GM18526 (cell line): Measurements from ENCODE around the gene NRIP1.

ENCODE experiments used
- POLR2A ChIP-seq: IDR thresholded peaks from 3 replicates; pipeline ENCODE4 v1.6.1; 2011; ENCODE audit not compliant: insufficient read length; ENCODE audit errors: extremely low read depth

The NRIP1 gene

DNA sequence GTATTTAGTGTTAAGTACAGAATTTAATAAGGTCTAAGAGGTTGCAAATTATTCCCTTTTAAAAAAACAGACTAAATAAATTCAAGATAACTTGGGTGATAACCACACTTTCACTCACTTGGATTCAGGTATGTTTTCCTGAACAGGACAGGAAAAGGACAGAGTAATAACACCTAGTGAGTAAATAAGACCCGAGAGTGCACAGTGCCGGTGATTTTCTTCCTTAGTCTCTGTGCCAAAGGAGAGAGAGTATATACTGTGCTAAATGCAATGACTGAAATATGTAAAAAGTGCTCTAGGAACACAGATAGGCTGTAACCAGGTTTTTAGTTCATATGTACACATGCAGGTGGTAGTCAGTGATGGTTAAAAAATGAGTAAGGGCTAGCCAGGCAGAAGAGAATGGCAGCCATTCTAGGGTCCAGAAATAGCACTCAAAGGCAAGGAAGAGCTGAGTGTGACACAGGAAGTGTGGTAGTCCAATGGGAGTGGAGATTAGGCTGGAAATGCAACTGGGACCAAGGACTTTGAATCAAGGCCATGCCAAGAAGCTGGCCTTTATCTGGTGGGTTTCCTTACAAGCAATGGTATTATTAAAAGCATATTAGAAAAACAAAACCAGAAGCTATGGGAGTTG, 58.1 kb downstream of the NRIP1 start:
- no peak for TF ChIP-seq POLR2A

DNA sequence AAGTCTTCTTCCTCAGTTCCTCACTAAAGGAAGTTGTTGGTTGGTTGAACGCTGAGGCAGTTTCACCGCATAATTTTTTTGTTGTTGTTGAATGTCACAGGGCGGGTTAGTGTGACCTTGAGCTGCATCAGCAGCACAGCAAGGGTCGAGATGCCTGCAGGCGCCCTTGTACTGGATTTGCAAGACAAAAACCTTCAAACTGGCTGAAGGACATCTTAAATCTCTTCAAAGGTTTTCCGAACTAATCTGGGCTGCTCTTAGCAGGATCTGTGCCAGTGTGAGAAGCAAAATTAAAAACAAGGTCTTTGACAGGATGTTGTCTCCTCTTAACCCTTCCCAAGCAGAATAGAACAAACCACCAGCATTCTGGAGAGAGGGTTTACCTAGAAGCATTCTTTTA, 59.4 kb downstream of the NRIP1 start:
- TF ChIP-seq POLR2A, result no peak

- no peak for TF ChIP-seq POLR2A
Measured at GRCh38 chr21:15004721-15005370, 60.0 kb downstream of the NRIP1 start.

DNA sequence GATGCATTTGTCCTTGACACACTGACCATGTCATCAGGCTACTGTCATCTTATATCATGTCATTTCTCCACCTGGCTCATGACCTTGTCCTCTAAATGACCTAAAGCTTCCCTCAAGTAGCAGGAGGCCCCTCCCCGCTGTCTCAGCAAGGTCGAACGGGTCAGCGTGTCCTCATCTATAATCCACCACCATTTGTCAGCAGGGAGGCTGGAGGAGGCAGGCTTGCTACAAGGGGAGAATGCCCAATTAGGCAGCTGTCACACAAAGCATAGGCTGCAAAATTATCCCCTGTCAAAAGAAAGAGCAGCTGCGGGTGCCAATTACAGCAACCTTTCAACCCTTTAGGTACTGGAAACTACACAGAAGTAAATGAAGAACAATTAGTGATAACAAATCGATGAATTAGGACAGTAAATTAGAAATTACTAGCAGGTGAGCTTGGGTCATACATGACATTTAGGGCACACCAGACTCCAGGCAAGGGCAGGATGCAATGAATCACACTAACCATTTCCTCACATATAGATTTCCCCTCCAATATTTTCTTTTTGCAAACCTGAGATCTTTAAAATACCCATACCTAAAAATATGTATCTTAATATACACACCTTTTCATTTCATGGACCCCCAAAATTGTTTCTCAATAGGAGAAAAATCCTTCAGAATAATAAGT, 61.2 kb downstream of the NRIP1 start:
- no peak for TF ChIP-seq POLR2A

DNA sequence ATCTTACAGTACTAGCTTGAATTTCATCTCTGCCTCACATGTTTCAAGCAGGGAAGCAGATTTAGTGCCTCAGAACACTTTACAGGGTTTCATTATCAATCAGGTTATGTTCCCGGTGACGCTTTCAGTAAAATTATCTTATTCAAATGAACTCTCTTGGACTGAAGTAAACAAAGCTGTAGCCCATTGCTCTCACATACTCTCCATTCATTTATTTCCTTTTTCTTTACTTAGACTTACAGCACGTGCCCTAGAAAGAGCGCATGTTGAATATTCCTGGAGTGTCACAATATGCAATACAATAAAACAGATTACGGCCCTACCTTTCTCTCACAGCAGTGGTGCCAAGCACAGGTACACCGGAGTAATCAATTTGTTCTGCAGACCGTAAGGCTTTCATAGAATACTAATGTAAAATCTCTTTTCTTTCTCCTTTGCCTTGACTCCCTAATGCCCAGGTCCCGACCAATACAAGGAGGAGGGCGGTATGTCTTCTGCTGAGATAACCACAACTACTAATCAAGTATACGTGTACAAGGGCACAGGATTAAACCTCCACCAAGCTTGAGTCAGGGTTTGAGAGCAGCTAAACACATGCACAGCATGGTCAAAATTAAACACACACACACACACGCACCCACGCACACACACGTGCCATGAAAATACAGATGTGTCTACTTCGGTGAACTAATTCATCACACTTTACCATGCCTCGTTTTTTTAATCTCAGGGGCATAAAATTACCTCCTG, 62.8 kb downstream of the NRIP1 start:
- no peak for TF ChIP-seq POLR2A

GRCh38 chr21:15001113-15001512, 63.7 kb downstream of the NRIP1 start:
- TF ChIP-seq POLR2A, result no peak

DNA sequence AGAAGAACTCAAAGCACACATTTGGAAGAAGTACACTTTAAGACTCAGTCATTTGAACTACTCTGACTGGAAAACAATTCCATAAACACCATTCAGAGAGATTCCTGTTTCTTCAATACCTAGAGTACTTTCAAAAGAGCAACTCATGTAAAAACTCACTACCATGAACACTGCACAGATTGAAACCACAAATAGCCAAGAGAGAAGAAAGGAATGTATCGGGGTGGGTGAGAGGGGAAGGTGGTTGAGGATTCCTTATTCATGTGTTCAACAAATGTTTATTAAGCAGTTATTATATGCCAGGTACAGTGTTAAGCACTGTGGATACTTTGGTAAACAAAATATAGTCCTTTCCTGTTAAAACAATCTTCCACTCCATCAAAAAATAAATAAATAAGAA, 64.7 kb downstream of the NRIP1 start:
- TF ChIP-seq POLR2A, result no peak

- TF ChIP-seq POLR2A, result no peak
Measured at GRCh38 chr21:14998784-14999183, 66.0 kb downstream of the NRIP1 start.

GRCh38 chr21:14998336-14998735, 66.5 kb downstream of the NRIP1 start:
- no peak for TF ChIP-seq POLR2A

GRCh38 chr21:14995695-14996490, 68.9 kb downstream of the NRIP1 start:
- TF ChIP-seq POLR2A, result no peak

DNA sequence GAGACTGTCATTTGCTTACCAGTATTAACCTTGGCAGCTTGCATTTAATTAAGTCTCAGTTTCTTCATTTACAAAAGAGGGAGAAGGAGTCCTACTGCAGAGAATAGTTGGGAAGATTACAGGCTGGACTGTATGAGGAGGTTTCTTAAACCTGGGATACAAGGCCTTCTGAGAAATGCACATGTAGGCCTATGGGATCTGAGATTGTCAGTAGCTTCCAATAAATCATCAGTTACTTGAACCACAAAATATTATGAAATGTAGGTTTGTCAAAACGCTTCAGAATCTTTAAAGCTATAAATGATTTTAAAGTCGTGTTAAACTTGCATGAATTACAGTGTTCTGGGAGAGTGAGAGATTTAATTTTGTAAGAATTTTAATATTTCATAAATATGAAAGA, 69.6 kb downstream of the NRIP1 start:
- no peak for TF ChIP-seq POLR2A

- TF ChIP-seq POLR2A, result no peak
Measured at GRCh38 chr21:14993115-14993514, 71.7 kb downstream of the NRIP1 start.

DNA sequence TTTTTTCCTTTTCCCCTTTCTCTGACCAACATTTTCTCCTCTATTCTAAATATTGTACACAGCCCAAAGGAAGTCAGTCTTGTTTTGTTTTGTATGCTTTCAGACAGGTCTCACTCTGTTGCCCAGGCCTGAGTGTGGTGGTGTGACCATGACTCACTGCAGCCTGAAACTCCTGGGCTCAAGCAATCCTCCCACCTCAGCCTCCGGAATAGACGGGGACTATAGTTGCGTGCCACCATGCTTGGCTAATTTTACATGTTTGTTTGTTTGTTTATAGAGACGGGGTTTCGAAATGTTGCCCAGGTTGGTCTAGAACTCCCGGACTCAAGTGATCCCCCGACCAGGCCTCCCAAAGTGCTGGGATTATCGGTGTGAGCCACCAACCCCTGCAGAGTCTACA, 72.8 kb downstream of the NRIP1 start:
- no peak for TF ChIP-seq POLR2A

GRCh38 chr21:14989359-14989758, 75.4 kb downstream of the NRIP1 start:
- TF ChIP-seq POLR2A, result no peak

DNA sequence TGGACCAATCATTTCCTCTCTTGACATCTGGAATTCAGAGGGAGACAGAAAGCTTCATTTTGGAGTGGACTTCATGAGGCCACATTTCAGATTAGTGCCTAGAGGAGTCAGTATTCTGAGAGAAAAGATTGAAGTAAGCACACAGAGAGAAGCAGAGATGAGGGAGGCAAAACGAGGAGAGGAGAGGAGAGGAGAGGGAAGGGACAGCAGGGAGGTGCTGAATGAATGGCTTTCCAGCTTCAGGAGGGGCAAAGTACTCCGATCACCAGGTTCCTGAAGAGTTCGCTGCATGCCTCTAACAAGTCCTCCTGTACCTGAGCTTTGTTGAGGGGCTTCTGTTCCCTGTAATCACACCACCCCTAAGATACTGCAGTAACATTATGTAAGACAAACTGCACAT, 76.0 kb downstream of the NRIP1 start:
- TF ChIP-seq POLR2A, result no peak
